Inflammatory macrophage (primary cell): ENCODE results near the gene NECTIN2.
"Not testable (repeated sequence)": the region's sequence is repeated elsewhere in the genome, so short reads cannot be mapped to it uniquely, and the experiment has no call there.

Experiments used
- DNase-seq, 2 donors: peaks; one replicate each; pipeline ENCODE4 v3.0.0-alpha.2; 2020 to 2022

NECTIN2 gene

DNA sequence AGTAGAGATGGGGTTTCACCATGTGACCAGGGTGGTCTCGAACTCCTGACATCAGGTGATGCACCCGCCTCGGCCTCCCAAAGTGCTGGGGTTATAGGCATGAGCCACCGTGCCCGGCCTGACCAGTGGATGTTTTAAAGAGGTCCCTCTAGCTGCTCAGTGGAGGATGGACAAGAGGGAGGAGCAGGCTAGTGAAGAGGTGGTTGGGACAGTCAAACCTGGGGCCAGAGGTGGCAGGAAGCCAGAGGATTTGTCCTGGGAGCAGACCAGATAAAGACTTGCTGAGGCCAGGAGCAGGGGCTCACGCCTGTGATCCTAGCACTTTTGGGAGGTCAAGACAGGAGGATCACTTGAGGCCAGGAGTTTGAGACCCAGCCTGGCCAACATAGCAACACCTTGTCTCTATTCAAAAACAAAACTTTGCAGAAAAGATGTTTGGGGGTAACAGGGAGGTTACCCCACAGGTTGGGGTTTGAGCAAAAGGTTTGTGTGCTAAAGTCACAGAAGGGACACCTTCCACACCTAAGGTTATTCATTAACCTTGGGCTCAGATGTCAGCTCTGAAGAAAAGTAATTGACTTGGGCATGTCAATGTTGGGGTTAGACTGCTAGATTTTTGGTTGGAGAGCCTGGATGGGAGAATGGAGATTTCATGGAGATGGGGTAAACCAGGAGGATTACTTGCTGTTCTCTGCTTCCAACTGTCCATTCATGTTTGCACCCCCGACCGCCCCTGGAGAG lies 28.2 kb upstream of the NECTIN2 start:
- DNase-seq: no peak

DNA sequence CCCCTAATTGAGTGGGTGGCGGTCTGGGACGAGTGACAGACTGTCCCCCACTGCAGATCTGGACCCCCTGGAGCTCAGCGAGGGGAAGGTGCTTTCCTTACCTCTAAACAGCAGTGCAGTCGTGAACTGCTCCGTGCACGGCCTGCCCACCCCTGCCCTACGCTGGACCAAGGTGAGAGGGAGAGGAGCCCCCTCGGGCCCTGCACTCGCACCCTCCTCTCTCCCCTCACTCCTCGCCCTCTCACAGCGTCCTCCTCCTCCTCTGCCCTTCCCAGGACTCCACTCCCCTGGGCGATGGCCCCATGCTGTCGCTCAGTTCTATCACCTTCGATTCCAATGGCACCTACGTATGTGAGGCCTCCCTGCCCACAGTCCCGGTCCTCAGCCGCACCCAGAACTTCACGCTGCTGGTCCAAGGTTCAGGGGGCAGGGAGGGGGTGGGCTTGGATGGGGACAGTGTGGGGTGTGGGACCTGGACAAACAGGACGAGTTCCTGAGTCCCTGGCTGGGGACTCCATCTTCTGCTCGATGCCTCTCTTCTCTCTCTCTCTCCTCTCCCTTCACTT lies 27.5 kb upstream of the NECTIN2 start:
- no peak for DNase-seq

DNA sequence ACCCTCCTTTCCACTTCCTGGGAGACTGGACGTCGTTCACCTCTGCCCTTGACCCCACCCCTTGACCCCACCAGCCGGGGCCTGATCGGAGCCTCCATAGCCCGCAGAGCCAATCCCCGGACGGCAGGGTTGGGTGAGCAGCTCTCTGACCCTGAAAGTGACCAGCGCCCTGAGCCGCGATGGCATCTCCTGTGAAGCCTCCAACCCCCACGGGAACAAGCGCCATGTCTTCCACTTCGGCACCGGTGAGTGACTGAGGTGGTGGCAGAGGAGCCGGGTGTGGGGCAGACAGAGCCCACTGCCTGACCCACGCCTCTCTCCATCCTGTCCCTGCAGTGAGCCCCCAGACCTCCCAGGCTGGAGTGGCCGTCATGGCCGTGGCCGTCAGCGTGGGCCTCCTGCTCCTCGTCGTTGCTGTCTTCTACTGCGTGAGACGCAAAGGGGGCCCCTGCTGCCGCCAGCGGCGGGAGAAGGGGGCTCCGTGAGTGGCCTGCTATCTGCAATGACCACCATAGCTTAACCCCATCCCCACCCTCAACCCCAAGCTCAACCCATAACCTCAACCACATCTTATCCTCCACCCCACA lies 26.8 kb upstream of the NECTIN2 start:
- DNase-seq: no peak

DNA sequence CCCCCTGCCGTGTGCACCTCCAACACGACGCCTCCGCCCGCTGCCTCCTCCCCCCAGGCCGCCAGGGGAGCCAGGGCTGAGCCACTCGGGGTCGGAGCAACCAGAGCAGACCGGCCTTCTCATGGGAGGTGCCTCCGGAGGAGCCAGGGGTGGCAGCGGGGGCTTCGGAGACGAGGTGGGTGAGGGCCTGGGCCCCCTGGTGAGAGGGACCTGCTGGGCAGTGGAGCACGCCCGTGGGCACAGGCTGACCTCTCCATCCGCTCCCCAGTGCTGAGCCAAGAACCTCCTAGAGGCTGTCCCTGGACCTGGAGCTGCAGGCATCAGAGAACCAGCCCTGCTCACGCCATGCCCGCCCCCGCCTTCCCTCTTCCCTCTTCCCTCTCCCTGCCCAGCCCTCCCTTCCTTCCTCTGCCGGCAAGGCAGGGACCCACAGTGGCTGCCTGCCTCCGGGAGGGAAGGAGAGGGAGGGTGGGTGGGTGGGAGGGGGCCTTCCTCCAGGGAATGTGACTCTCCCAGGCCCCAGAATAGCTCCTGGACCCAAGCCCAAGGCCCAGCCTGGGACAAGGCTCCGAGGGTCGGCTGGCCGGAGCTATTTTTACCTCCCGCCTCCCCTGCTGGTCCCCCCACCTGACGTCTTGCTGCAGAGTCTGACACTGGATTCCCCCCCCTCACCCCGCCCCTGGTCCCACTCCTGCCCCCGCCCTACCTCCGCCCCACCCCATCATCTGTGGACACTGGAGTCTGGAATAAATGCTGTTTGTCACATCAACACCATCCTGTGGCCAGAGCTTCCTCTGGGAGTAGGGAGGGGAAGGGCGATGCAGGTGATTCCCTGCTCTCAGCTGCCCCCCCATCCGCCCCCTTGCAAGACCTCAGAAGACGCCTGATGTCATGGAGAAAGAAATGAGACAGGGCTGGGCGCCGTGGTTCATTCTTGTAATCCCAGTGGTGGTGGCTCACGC lies 25.2 kb upstream of the NECTIN2 start:
- peak; percentile 34 to 57 for DNase-seq

DNA sequence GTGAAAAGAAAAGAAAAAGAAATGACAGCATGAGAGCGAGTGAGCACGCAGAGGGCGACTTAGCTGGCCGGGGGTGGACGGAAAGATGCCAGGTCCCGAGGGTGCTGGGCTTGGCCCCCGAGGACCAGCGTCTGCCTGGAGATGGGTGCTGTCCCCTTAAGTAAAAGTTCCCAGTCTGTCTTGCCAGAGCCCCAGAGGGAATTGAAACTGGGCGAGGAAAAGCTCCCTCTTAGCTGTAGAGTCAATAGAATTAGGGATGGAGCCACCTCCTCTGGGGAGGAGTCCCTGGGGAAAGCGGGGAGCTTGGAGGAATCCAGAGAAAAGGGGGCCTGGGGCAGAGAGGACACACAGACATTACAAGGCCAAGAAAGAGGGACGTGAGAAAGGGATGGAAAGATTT lies 23.9 kb upstream of the NECTIN2 start:
- DNase-seq: no peak

DNA sequence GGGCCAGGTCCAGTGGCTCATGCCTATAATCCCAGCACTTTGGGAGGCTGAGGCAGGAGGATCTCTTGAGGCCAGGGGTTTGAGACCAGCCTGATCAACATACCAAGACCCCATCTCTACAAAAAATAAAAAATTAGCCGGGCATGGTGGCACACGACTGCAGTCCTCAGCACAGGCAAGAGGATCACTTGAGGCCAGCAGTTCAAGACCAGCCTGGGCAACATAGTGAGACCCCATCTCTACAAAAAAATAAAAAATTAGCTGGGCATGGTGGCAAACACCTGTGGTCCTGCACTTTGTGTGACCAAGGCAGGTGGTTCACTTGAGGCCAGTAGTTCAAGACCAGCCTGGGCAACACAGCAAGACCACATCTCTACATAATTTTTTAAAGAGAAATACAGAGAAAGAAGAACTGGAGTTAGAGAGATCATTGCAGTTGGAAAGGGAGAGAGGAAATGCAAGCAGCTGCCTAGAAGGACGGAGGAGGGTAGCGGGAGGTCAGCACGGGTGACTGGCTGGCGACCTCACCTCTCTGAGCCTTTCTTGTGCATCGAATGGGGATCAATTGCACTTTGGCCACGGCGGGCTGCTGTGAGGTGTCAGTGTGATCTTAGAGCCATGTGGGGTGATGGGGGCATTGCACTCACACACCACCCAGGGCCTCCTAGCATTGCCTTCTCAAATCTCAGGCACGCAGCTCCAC lies 23.3 kb upstream of the NECTIN2 start:
- DNase-seq: no peak

DNA sequence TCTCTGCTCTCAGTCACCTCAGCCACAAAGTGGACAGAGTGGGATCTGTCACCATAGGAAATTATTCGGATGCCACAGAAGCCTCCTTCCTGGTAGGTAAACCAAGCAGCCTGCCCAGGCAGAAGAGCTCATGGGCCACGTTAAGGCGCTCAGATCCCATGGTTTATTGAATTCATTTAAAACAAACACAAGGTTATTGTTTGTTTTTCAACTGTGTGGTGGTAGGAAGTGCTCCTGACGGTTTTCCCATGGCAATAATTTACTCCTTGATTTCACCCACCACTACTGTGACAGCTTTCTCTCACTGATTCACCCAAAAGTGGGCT lies 22.8 kb upstream of the NECTIN2 start:
- no peak for DNase-seq

DNA sequence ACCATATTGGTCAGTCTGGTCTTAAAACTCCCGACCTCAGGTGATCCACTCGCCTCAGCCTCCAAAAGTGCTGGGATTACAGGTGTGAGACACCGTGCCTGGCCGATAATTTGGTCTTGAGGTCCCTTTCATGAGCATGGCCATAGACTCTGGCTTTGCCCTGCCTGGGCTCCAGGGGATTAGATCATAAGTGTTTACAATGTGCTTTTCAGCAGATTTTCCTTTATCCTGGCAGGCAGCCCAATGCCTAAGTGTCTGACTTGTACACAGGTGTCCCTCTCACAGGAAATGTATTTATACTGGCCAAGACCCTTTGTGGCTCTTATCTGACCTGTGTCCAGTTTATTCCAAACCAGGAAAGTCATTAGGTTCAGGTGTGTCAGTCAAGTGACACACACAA lies 21.3 kb upstream of the NECTIN2 start:
- no peak for DNase-seq

DNA sequence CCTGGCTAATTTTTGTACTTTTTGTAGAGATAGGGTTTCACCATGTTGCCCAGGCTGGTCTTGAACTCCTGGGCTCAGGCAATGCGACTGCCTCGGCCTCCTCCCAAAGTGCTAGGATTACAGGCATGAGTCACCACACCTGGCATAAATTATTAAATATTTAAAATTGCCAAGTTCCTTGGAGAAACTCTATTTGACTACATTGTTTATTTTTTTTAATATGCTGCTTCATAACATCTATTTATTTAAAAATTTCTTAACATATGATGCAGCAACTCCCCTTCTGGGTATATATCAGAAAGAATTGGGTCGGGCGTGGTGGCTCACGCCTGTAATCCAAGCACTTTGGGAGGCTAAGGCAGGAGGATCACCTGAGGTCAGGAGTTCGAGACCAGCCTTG lies 13.2 kb upstream of the NECTIN2 start:
- not testable (repeated sequence) for DNase-seq

DNA sequence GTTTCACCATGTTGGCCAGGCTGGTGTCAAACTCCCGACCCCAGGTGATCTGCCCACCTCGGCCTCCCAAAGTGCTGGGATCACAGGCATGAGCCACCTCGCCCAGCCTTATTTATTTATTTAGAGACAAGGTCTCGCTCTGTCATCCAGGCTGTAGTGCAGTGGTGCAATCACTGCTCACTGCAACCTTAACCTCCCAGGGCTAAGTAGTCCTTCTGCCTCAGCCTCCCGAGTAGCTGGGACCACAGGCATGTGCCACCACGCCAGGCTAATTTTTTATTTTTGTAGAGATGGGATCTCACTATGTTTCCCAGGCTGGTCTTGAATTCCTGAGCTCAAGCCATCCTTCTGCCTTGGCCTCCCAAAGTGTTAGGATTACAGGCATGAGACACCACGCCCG lies 11.7 kb upstream of the NECTIN2 start:
- not testable (repeated sequence) for DNase-seq

DNA sequence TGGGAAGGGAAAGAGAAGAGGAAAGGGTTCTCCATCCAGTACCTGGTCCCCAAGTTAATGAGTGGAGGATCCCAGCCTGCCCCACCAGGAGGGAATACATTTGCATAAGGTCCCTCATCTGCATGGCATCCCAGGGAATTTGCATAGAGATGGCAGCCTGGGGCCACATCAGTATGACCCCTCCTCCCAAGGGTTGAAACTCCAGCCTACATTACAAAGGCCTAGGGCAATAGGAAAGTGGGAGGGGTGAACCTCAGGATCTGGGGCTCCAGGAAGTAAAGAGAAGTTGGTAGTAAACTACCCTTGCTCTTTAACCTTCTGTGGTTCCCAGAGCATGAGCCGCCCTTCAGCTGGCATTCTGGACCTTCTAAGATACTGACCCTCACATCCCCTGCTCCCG lies 6.8 kb upstream of the NECTIN2 start:
- DNase-seq: no peak

DNA sequence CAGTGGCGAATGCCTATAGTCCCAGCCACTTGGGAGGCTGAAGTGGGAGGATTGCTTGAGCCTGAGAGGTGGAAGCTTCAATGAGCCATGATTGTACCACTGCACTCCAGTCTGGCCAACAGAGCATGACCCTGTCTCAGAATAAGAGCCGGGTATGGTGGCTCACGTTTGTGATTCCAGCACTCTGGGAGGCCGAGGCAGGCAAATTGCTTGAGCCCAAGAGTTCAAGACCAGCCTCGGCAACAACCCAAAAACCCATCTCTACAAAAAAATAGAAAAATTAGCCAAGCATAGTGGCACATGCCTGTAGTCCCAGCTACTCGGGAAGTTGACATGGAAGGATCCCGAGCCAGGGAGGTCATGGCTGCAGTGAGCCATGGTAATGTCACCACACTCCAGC lies 5.3 kb upstream of the NECTIN2 start:
- no peak for DNase-seq

DNA sequence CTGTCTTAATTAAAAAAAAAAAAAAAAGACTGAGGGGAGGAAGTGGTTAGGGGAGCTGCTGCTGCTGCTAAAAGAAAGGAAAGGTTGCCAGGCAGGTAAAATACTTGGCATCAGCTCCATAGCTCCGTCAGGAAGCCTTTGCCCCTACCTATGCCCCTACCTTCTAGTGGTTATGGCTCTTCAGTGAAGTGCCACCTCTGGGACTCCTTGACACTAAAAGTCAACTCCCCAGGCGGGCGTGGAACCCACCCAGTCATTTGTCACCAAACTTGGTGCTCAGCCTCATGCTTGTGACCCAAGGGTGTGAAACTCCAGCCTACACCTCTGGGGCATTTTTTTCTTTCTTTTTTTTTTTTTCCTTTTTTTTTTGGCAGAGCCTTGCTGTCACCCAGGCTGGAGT lies 4.9 kb upstream of the NECTIN2 start:
- no peak for DNase-seq

DNA sequence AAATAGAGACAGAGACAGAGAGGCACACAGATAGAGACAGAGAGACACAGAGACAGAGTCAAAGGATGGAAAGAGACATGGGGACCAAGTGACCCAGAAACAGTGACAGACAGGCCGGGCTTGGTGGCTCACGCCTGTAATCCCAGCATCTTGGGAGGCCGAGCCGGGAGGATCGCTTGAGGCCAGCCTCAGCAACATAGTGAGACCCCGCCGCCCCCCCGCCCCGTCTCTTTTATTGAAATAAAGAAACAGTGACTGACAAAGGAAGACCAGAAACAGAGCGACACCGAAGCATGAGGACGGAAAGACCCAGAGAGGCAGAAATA lies 848 bp upstream of the NECTIN2 start:
- DNase-seq: no peak

DNA sequence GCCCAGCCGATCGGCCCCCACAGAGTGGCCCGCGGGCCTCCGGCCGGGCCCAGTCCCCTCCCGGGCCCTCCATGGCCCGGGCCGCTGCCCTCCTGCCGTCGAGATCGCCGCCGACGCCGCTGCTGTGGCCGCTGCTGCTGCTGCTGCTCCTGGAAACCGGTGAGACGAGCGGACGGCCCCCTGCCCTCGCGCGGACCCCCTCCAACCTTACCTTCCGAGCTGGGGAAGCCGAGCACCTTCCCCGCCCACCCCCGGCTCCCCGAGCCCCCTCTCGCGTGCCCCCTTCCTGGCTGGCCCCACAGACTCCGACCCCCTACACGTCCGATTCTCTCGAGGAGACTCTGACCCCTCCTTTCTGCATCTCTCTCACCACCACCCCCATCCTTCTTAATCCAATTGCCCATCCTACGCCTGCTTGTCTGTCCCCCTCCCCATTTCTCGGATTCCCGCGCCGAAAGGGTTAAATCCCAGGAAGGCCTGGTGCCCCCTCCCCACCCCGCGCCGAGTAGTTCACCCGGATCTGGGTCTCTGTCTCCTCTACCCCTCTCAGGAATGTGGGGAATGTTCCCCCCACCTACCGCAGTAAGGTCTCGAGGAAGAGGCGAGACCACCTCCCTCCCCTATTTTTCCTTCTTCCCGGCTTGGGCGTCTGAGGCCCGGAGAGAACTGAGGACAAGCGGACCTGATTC lies 502 bp downstream of the NECTIN2 start:
- DNase-seq: no peak

DNA sequence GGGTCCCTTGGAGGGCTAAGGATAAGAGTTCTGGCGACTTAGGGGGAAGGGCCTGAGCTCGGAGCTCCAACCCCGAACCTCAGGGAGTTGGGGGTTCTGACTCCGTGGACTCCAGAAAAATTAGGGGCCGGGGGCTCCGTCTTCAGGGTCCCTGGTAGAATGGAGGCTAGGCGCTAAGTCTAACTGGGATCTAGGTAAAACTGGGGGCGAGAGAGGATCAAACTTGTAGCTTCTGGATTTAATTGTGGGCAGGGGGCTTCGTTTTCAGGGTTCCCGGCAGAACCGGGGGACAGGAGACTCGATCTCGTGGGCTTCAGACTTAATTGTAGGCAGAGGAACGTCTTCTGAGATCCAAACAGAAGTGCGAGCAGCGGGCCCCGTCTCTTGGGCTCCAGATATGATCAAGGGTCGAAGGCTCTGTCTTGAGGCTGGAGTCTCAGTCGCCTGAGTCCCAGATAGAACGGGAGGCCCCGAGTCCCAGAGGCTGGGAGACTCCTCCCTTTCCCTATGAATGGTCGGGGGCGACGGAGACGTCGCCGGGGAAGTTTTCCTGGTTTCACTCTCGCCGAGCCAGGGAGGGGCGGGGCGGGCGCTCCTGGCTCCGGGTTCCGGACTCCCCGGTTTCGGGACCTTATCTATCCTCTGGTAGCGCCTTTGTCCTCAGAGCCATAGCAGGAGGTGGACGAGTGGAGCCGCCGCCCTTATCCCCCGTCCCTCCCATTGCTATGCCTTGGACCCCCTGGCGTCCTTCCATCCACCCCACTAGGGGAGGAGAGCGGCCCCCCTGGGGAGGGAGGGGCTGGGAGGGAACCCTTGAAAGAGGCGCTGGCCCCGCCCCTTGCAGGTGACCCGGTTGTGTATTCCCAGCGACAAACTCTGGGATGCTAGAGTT lies 1.3 kb downstream of the NECTIN2 start:
- DNase-seq: peak in 1 of 2 donors; percentile 28

DNA sequence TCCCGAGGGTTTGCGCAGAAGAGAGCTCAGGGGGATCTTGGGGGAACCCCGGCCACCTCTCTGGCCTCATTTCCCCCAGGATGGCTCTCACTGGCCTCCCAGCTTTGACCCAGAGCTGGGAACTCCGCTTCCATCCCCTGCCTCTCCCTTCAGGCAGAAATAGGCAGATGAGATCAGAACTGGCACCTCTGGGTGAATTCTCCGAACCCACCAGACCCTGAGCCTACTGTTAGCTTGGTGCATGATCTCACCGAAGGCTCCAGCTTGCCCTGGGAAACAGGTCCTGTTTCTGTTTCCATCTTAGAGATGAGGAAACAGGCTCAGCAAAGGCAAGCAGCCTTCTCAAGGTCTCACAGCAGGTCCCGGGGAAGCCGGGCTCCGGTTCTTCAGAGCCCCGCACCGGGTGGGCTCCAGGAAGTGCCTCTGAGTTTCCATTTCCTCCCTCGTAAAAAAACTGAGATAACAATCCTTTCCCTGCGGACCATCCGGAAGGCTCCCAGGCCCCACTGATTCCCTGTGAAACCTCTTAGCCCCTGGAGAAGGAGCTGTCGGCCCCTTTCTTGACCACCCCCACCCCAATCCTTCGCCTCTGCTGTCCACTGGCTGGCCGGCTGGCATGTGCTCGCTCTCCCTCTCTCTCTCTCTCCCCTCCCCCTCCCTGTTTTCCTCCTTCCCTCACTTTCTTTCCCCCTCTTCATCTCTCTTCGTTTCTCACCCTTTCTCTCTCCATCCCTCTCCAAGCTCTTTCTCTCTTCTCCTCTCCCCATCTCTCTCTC lies 2.1 kb downstream of the NECTIN2 start:
- peak; percentile 7 to 34 for DNase-seq

DNA sequence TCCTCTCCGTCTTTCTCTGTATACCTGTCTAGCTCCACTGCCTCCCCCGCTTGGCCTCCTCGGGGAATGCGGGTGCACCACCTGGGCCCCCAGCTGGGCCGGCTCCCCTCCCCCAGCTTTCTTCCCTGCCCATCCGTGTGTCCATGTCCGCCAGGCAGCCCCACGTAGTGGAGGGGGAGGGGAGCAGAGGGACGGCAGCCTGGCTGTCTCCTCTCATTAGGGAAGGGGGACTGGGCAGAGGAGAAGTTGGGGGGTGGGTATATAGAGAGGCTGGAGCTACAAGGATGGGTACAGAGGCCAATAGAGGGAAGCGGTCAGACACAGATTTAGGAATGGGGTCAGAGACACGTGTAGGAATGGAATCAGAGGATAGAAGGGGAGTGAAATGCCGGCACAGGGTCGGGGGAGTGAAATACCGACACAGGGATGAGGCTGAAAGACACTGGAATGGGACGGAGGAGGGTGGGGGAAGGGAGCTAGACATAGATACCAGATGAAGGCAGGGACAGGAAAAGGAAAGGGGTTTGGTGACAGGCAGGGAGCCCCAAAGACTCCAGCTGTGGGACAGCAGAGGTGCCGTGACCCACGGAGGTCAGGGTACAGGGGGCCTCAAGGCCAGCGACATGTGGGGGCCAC lies 2.8 kb downstream of the NECTIN2 start:
- no peak for DNase-seq

DNA sequence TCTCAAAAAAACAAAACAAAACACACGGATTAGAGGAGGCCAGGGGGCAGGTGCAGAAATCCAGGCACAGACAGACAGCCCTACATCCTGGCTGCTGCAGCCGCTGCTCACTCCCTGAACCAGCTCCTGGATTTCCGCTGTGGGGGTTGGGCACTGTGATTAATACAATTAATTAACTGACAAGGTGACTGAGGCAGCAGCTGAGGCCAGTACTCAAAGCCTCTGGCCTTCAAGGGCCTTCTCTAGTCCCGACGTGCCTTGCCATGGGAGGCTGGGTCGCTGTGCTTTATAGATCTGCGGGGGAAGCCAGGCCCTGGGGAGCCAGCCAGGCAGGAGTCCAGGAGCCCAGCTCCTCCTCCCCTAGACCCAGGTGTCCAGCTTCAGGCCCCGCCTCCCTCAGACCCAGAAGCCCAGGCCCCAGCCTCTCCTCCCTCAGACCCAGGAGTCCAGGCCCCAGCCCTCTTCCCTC lies 4.6 kb downstream of the NECTIN2 start:
- DNase-seq: no peak

DNA sequence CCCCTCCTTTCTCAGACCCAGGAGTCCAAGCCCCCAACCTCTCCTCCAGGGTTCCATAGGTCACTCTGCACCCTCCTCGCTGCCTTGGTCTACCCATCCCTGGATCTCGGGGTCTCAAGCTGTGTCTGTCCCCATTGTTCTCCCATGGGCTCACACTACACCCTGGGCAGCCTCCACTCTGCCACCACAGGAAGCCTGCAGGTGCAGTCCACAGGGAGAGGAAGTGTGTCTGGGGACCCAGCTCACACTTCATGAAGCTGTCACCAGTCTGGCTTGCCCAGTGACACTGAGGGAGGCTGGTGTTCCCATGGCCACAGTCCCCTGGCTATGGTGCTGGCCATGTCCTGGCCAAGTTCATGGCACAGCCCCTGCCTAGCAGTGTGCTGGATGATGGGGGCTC lies 5.3 kb downstream of the NECTIN2 start:
- DNase-seq: no peak
